ENCODE measurements around the gene EPSTI1.

DNA sequence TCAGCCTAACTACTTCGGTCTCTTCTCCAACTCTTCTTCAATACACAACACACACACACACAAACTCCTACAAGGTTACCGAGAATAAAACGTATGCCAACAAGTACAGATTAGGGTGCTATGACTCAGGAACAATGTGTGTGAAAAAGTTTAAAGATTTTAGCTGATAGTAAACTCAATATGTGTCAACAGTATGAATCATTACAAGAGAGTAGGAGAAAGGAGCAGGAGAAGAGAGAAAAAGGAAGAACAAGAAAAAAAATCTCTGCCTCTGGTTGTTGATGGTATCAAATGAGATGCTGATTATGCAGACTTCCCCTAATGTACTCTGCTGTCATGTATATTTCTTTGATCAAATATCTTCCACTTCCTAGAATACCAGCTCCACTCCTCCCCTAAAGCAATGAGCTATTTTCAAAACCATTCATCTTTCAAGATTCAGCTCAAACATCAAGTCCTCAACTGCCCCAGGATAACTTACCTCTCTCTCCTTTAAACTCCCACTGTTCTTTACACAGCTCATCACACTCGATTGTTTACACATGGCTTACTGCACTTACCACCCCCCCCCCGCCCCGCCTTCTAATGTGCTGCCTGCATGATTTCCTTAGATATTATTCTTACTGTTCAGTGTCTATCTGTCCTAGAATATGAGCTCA lies 115.0 kb downstream of the EPSTI1 start:
- TF ChIP-seq, protein P1, sequence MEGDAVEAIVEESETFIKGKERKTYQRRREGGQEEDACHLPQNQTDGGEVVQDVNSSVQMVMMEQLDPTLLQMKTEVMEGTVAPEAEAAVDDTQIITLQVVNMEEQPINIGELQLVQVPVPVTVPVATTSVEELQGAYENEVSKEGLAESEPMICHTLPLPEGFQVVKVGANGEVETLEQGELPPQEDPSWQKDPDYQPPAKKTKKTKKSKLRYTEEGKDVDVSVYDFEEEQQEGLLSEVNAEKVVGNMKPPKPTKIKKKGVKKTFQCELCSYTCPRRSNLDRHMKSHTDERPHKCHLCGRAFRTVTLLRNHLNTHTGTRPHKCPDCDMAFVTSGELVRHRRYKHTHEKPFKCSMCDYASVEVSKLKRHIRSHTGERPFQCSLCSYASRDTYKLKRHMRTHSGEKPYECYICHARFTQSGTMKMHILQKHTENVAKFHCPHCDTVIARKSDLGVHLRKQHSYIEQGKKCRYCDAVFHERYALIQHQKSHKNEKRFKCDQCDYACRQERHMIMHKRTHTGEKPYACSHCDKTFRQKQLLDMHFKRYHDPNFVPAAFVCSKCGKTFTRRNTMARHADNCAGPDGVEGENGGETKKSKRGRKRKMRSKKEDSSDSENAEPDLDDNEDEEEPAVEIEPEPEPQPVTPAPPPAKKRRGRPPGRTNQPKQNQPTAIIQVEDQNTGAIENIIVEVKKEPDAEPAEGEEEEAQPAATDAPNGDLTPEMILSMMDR (IDR thresholded peaks at IDR 0.05) = no peak
- TF ChIP-seq POLR2A (IDR thresholded peaks at IDR 0.05) (no peak), EP300 (IDR thresholded peaks at IDR 0.05) (no peak)
